K562 treated with DMSO at 1 percent for 4 hours (cell line): ENCODE measurements around the gene RPL36. TPM values are rescaled to one million over a fixed set of nuclear protein-coding genes. Genes with fewer than 3 reads are reported as not detected.

Experiments used
- total RNA-seq: library from RNA; unstranded; fragments of 300-600 nt; gene quantifications from 2 replicates; pipeline ENCODE4 v1.2.3, GENCODE V29; 2022; ENCODE audit not compliant: insufficient read depth

The RPL36 gene
- 1,206 and 1,238 TPM in 2 replicates for total RNA-seq

GRCh38 chr19:5690125-5690954, at the start of gene RPL36:
Gene RPL36, plus strand, starts transcription at chr19:5690295. Its CDS starts 213 bp downstream, at chr19:5690508.

GRCh38 chr19:5680437-5681368, 9.4 kb upstream of the RPL36 start, which contains the start of the genes HSD11B1L and MICOS13:
Gene HSD11B1L, plus strand, starts transcription at chr19:5681027. Its CDS starts 3,806 bp downstream, at chr19:5684833.
Gene MICOS13, minus strand, starts transcription at chr19:5680516. Its CDS starts 30 bp downstream, at chr19:5680486.

GRCh38 chr19:5719961-5720790, 30.1 kb downstream of the RPL36 start, which contains the start of the genes CATSPERD and LONP1:
Gene CATSPERD, plus strand, starts transcription at chr19:5720637. Its CDS starts 101 bp downstream, at chr19:5720738.
Gene LONP1, minus strand, starts transcription at chr19:5720146. Its CDS starts 14 bp downstream, at chr19:5720132.

Other genes starting within 250 kb of the RPL36 start
- gene ZNRF4, start 234.9 kb upstream of the RPL36 start, total RNA-seq, result not detected in 2 replicates
- 1.8 and 3.0 TPM in 2 replicates for gene TINCR, start 122.3 kb upstream of the RPL36 start, total RNA-seq
- gene SAFB2, start 67.5 kb upstream of the RPL36 start, total RNA-seq, result 55.5 and 80.7 TPM in 2 replicates
- gene SAFB, start 67.2 kb upstream of the RPL36 start, total RNA-seq, result 108 and 141 TPM in 2 replicates
- gene MICOS13, start 9.8 kb upstream of the RPL36 start, total RNA-seq, result 34.1 and 41.8 TPM in 2 replicates
- 7.8 and 11.4 TPM in 2 replicates for gene HSD11B1L, start 9.3 kb upstream of the RPL36 start, total RNA-seq
- 277 and 318 TPM in 2 replicates for gene LONP1, start 29.9 kb downstream of the RPL36 start, total RNA-seq
- not detected in 2 replicates for gene CATSPERD, start 30.3 kb downstream of the RPL36 start, total RNA-seq
- gene PRR22, start 94.5 kb downstream of the RPL36 start, total RNA-seq, result 2.1 and 2.6 TPM in 2 replicates
- 65.0 and 88.9 TPM in 2 replicates for gene DUS3L, start 100.9 kb downstream of the RPL36 start, total RNA-seq
- 17.2 and 19.6 TPM in 2 replicates for gene NRTN, start 114.8 kb downstream of the RPL36 start, total RNA-seq
- gene FUT6, start 149.4 kb downstream of the RPL36 start, total RNA-seq, result not detected in 2 replicates
- gene FUT3, start 161.2 kb downstream of the RPL36 start, total RNA-seq, result 0.65 TPM in 1 of 2 replicates, not detected in the other
- gene FUT5, start 180.2 kb downstream of the RPL36 start, total RNA-seq, result not detected in 2 replicates
- 619 and 681 TPM in 2 replicates for gene NDUFA11, start 213.5 kb downstream of the RPL36 start, total RNA-seq
- gene VMAC, start 214.6 kb downstream of the RPL36 start, total RNA-seq, result 1.1 and 2.0 TPM in 2 replicates
- gene CAPS, start 224.0 kb downstream of the RPL36 start, total RNA-seq, result 9.7 and 12.0 TPM in 2 replicates